ENCODE results near the gene TXNDC17.

GRCh38 chr17:6660101-6660500, 19.2 kb downstream of the TXNDC17 start:
- TF ChIP-seq POLR2AphosphoS5 (IDR thresholded peaks at IDR 0.05; ENCODE audit: low read depth, low read length) (no peak), SIN3A (IDR thresholded peaks at IDR 0.05; ENCODE audit: borderline replicate concordance, insufficient read depth, low read length) (no peak)

Measured in PFSK-1 (cell line).